SK-N-SH treated with all-trans-retinoic acid at 6 μM for 48 hours (cell line): ENCODE data around the gene CCDC178.

ENCODE experiments used
- ZNF8 ChIP-seq: fragments of 450-650 bp; formaldehyde crosslinking; IDR thresholded peaks from 2 replicates; pipeline ENCODE4 v1.5.0; 2020; ENCODE audit warnings: mild to moderate bottlenecking, moderate library complexity
- TF ChIP-seq, protein P1 (sequence below): fragments of 250-450 bp; sonication (Bioruptor Pico); IDR thresholded peaks from 2 replicates; pipeline ENCODE4 v1.8.0; 2021; ENCODE audit warnings: low read depth, mild to moderate bottlenecking, moderate library complexity, borderline replicate concordance
- TF ChIP-seq, protein P2 (sequence below): fragments of 250-450 bp; sonication (Bioruptor Pico); IDR thresholded peaks from 2 replicates; pipeline ENCODE4 v1.5.1; 2020; ENCODE audit warnings: low read depth, mild to moderate bottlenecking, moderate library complexity
- TF ChIP-seq, protein P3 (sequence below): fragments of 250-450 bp; sonication (Bioruptor Pico); IDR thresholded peaks from 2 replicates; pipeline ENCODE4 v1.8.0; 2020; ENCODE audit warnings: mild to moderate bottlenecking, moderate library complexity, borderline replicate concordance

DNA sequence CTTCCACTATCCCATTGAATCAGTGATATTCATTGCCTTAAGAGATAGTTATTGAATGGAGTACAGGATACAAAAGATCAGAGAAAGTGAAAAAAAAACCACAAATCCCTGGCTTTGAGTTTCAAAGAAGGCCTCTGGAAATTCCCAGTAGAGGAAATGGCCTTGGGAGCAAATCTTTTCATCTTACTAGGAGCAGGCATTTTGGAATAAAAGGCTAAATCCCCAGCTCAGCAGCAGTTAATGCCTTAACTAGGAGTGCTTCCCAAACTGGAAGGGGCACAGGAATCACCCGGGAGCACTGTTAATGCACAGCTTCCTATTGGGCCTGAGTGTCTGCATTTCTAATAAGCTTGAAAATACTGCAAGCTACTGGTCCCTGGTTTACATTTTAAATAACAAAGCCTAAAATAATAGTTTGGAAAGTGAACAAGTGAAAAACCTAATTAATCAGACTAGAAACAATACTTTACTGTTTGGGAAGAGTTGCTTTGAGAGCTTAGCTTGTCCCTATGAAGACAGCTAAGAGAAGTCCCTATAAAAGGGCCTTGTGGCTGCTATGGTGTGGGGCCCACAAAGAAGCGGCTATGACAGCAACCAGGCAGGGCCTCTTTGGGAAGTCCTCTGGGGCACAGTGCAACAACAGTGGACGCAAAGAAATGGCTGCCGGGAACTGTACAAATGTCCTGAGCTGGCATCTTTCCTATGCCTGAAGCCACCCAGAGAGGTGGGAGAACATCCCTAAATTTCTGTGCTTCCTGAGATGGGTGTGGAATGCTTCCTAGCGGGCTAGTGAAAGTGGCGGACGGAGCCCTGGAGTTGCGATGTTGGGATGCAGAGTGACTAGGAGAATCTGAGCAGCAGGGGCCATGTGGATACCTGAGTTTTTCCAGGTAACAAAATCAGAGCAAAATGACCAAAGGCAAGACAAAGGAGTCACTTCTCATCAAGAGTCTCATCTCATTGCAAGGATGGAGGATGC is 550.6 kb downstream of the CCDC178 start:
- no peak for TF ChIP-seq ZNF8 (CRISPR knock-in tag)
- TF ChIP-seq, protein P1, sequence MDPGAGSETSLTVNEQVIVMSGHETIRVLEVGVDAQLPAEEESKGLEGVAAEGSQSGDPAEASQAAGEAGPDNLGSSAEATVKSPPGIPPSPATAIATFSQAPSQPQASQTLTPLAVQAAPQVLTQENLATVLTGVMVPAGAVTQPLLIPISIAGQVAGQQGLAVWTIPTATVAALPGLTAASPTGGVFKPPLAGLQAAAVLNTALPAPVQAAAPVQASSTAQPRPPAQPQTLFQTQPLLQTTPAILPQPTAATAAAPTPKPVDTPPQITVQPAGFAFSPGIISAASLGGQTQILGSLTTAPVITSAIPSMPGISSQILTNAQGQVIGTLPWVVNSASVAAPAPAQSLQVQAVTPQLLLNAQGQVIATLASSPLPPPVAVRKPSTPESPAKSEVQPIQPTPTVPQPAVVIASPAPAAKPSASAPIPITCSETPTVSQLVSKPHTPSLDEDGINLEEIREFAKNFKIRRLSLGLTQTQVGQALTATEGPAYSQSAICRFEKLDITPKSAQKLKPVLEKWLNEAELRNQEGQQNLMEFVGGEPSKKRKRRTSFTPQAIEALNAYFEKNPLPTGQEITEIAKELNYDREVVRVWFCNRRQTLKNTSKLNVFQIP (CRISPR knock-in tag): no peak
- TF ChIP-seq, protein P2, sequence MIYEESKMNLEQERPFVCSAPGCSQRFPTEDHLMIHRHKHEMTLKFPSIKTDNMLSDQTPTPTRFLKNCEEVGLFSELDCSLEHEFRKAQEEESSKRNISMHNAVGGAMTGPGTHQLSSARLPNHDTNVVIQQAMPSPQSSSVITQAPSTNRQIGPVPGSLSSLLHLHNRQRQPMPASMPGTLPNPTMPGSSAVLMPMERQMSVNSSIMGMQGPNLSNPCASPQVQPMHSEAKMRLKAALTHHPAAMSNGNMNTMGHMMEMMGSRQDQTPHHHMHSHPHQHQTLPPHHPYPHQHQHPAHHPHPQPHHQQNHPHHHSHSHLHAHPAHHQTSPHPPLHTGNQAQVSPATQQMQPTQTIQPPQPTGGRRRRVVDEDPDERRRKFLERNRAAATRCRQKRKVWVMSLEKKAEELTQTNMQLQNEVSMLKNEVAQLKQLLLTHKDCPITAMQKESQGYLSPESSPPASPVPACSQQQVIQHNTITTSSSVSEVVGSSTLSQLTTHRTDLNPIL (CRISPR knock-in tag): no peak
- TF ChIP-seq, protein P3, sequence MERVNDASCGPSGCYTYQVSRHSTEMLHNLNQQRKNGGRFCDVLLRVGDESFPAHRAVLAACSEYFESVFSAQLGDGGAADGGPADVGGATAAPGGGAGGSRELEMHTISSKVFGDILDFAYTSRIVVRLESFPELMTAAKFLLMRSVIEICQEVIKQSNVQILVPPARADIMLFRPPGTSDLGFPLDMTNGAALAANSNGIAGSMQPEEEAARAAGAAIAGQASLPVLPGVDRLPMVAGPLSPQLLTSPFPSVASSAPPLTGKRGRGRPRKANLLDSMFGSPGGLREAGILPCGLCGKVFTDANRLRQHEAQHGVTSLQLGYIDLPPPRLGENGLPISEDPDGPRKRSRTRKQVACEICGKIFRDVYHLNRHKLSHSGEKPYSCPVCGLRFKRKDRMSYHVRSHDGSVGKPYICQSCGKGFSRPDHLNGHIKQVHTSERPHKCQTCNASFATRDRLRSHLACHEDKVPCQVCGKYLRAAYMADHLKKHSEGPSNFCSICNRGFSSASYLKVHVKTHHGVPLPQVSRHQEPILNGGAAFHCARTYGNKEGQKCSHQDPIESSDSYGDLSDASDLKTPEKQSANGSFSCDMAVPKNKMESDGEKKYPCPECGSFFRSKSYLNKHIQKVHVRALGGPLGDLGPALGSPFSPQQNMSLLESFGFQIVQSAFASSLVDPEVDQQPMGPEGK (CRISPR knock-in tag): no peak
